SK-N-SH treated with all-trans-retinoic acid at 6 μM for 48 hours (cell line): Measurements from ENCODE around the gene KIF1A.

Source experiments
- ARNTL ChIP-seq: fragments of 450-650 bp; formaldehyde crosslinking; IDR thresholded peaks from 2 replicates; pipeline ENCODE4 v1.5.0; 2020; ENCODE audit warnings: low read depth, mild to moderate bottlenecking, moderate library complexity, borderline replicate concordance
- CSDC2 ChIP-seq: fragments of 250-450 bp; sonication (Bioruptor Pico); IDR thresholded peaks from 2 replicates; pipeline ENCODE4 v1.5.0; 2020; ENCODE audit warnings: mild to moderate bottlenecking, moderate library complexity
- ESRRG ChIP-seq: fragments of 250-450 bp; sonication (Bioruptor Pico); IDR thresholded peaks from 2 replicates; pipeline ENCODE4 v1.6.1; 2021; ENCODE audit warnings: mild to moderate bottlenecking
- ISL1 ChIP-seq: fragments of 250-450 bp; sonication (Bioruptor Pico); IDR thresholded peaks from 2 replicates; pipeline ENCODE4 v2.1.2; 2022; ENCODE audit warnings: mild to moderate bottlenecking, moderate library complexity
- OSR1 ChIP-seq: fragments of 250-450 bp; sonication (Bioruptor Pico); IDR thresholded peaks from 2 replicates; pipeline ENCODE4 v1.8.0; 2022; ENCODE audit warnings: moderate library complexity, mild to moderate bottlenecking, inconsistent platforms
- RARB ChIP-seq: fragments of 250-450 bp; sonication (Bioruptor Pico); IDR thresholded peaks from 2 replicates; pipeline ENCODE4 v1.8.0; 2021; ENCODE audit warnings: mild to moderate bottlenecking, moderate library complexity
- ZFP3 ChIP-seq: fragments of 250-450 bp; sonication (Bioruptor Pico); IDR thresholded peaks from 2 replicates; pipeline ENCODE4 v1.5.0; 2020; ENCODE audit warnings: mild to moderate bottlenecking, moderate library complexity
- ZNF565 ChIP-seq: fragments of 450-650 bp; formaldehyde crosslinking; conservative IDR thresholded peaks from 2 replicates; pipeline ENCODE4 v1.5.0; 2020; ENCODE audit warnings: low read depth, mild to moderate bottlenecking, moderate library complexity
- ZNF8 ChIP-seq: fragments of 450-650 bp; formaldehyde crosslinking; IDR thresholded peaks from 2 replicates; pipeline ENCODE4 v1.5.0; 2020; ENCODE audit warnings: mild to moderate bottlenecking, moderate library complexity
- TF ChIP-seq, protein P1 (sequence below): fragments of 250-450 bp; sonication (Bioruptor Pico); IDR thresholded peaks from 2 replicates; pipeline ENCODE4 v1.5.1; 2020; ENCODE audit warnings: low read depth, mild to moderate bottlenecking, moderate library complexity
- TF ChIP-seq, protein P2 (sequence below): fragments of 250-450 bp; sonication (Bioruptor Pico); IDR thresholded peaks from 2 replicates; pipeline ENCODE4 v1.8.0; 2020; ENCODE audit warnings: mild to moderate bottlenecking, moderate library complexity, borderline replicate concordance
- TF ChIP-seq, protein P3 (sequence below): fragments of 250-450 bp; sonication (Bioruptor Pico); IDR thresholded peaks from 2 replicates; pipeline ENCODE4 v1.8.0; 2021; ENCODE audit warnings: low read depth, mild to moderate bottlenecking, moderate library complexity, borderline replicate concordance

DNA sequence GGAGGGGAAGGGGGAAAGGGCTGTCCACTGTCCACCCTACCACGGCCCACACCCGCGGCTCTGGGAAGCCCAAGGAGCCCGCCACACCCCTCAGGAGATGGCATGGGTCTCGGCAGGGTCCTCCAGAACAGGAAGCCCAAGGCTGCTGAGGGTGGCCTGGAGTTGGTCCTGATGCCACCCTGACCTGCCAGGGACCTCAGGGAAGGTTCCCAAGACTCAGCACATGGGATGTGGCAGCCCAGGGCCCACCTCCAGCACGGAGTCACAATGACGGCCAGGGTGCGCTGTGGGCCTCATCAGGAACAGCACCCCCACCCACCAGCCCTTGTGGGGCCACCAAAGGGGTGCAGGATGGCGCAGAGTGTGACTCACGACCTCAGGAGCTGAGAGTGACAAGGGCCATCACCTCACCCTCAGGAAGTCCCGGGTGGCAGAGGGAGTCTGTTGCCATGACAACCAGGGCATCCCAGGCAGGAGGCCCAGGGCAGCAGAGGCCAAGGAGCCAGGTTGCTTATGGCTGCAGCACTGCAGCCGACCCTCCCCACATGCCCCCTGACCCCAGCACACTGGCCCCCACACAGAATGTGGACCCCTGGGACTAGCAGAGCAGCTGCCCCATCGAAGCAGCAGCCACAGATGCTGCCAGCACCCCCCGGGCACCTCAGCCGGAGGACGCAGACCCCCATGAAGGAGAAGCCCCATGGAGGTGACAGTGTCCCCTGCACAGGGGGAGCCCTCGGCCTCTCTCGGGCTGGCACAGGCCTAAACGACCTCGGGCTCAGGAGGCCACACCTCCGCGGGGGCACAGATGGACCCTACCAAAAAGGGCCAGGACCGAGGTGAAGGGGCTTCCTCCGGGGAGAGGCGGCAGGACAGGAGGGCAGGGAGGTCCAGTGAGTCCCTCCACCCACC, 34.3 kb downstream of the KIF1A start:
- TF ChIP-seq ZFP3 (CRISPR knock-in tag) (no peak), ZNF8 (CRISPR knock-in tag) (no peak), RARB (CRISPR knock-in tag) (no peak), ZNF565 (CRISPR knock-in tag) (no peak), ESRRG (CRISPR knock-in tag) (no peak), OSR1 (CRISPR knock-in tag) (no peak), ISL1 (CRISPR knock-in tag) (no peak), ARNTL (CRISPR knock-in tag) (no peak), CSDC2 (CRISPR knock-in tag) (no peak)
- TF ChIP-seq, protein P1, sequence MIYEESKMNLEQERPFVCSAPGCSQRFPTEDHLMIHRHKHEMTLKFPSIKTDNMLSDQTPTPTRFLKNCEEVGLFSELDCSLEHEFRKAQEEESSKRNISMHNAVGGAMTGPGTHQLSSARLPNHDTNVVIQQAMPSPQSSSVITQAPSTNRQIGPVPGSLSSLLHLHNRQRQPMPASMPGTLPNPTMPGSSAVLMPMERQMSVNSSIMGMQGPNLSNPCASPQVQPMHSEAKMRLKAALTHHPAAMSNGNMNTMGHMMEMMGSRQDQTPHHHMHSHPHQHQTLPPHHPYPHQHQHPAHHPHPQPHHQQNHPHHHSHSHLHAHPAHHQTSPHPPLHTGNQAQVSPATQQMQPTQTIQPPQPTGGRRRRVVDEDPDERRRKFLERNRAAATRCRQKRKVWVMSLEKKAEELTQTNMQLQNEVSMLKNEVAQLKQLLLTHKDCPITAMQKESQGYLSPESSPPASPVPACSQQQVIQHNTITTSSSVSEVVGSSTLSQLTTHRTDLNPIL (CRISPR knock-in tag) = no peak
- TF ChIP-seq, protein P2, sequence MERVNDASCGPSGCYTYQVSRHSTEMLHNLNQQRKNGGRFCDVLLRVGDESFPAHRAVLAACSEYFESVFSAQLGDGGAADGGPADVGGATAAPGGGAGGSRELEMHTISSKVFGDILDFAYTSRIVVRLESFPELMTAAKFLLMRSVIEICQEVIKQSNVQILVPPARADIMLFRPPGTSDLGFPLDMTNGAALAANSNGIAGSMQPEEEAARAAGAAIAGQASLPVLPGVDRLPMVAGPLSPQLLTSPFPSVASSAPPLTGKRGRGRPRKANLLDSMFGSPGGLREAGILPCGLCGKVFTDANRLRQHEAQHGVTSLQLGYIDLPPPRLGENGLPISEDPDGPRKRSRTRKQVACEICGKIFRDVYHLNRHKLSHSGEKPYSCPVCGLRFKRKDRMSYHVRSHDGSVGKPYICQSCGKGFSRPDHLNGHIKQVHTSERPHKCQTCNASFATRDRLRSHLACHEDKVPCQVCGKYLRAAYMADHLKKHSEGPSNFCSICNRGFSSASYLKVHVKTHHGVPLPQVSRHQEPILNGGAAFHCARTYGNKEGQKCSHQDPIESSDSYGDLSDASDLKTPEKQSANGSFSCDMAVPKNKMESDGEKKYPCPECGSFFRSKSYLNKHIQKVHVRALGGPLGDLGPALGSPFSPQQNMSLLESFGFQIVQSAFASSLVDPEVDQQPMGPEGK (CRISPR knock-in tag) = no peak
- TF ChIP-seq, protein P3, sequence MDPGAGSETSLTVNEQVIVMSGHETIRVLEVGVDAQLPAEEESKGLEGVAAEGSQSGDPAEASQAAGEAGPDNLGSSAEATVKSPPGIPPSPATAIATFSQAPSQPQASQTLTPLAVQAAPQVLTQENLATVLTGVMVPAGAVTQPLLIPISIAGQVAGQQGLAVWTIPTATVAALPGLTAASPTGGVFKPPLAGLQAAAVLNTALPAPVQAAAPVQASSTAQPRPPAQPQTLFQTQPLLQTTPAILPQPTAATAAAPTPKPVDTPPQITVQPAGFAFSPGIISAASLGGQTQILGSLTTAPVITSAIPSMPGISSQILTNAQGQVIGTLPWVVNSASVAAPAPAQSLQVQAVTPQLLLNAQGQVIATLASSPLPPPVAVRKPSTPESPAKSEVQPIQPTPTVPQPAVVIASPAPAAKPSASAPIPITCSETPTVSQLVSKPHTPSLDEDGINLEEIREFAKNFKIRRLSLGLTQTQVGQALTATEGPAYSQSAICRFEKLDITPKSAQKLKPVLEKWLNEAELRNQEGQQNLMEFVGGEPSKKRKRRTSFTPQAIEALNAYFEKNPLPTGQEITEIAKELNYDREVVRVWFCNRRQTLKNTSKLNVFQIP (CRISPR knock-in tag) = no peak
